ENCODE measurements around the gene PKNOX1. TPM values are rescaled to one million over a fixed set of nuclear protein-coding genes. Genes with fewer than 3 reads are reported as not detected.
"Not testable (repeated sequence)": the region's sequence is repeated elsewhere in the genome, so short reads cannot be mapped to it uniquely, and the experiment has no call there.

Gene PKNOX1
- total and polyA plus RNA-seq, 2 donors from 2014 or later: 7.9 to 25.2 TPM

- Histone ChIP-seq H3K27ac (ENCODE audit: low read depth in 2 of 2, low read length in 2 of 2) (no peak overlapping the region), H3K4me1 (ENCODE audit: control insufficient read depth in 2 of 3, insufficient read depth in 2 of 3, low read depth in 1 of 3, low read length in 3 of 3) (no peaks in the 10 kb centered on the region), H3K9me3 (ENCODE audit: control insufficient read depth in 2 of 3, insufficient read depth in 1 of 3, low read length in 3 of 3) (no peaks in the 10 kb centered on the region), H3K9ac (ENCODE audit: low read length in 3 of 3) (no peak overlapping the region), H3K4me3 (ENCODE audit: low read length in 3 of 3) (no peak overlapping the region), H3K27me3 (ENCODE audit: control insufficient read depth, insufficient read depth, low read length) (no peaks in the 10 kb centered on the region), H3K36me3 (ENCODE audit: control insufficient read depth in 2 of 3, insufficient read depth in 3 of 3, low read length in 3 of 3) (peaks cover 4 to 19% (median 10%) of the 10 kb centered on the region in 3 donors)
- no peak for DNase-seq
- TF ChIP-seq CTCF (IDR thresholded peaks at IDR 0.05; ENCODE audit: borderline replicate concordance, extremely low read depth, insufficient read depth): no peak
- intact Hi-C loops (cut with DNase I): no loop called here
- no peak for FAIRE-seq
Observed at GRCh38 chr21:43031121-43031619, 56.8 kb downstream of the PKNOX1 start.

- FAIRE-seq: no peak
Observed at GRCh38 chr21:43034101-43034500, 59.7 kb downstream of the PKNOX1 start.

GRCh38 chr21:43034826-43035225 lies 60.5 kb downstream of the PKNOX1 start:
- intact Hi-C loops (cut with DNase I): no loop called here
- H3K4me1 ChIP-seq (ENCODE audit: control insufficient read depth in 2 of 3, insufficient read depth in 2 of 3, low read depth in 1 of 3, low read length in 3 of 3): no peaks in the 10 kb centered on the region
- peaks cover 0 to 5% (median 4%) of the 10 kb centered on the region in 3 donors for H3K36me3 ChIP-seq (ENCODE audit: control insufficient read depth in 2 of 3, insufficient read depth in 3 of 3, low read length in 3 of 3)
- no peak overlapping the region for H3K9ac ChIP-seq (ENCODE audit: low read length in 3 of 3)
- TF ChIP-seq CTCF (IDR thresholded peaks at IDR 0.05; ENCODE audit: borderline replicate concordance, extremely low read depth, insufficient read depth): no peak
- H3K9me3 ChIP-seq (ENCODE audit: control insufficient read depth in 2 of 3, insufficient read depth in 1 of 3, low read length in 3 of 3): no peaks in the 10 kb centered on the region
- no peak for DNase-seq
- no peak for FAIRE-seq
- no peak overlapping the region for H3K27ac ChIP-seq (ENCODE audit: low read depth in 2 of 2, low read length in 2 of 2)
- H3K27me3 ChIP-seq (ENCODE audit: control insufficient read depth, insufficient read depth, low read length): no peaks in the 10 kb centered on the region
- H3K4me3 ChIP-seq (ENCODE audit: low read length in 3 of 3): no peak overlapping the region

More at GRCh38 chr21:43034101-43034500, 59.7 kb downstream of the PKNOX1 start:
- peaks cover under 1 to 8% (median 5%) of the 10 kb centered on the region in 3 donors for H3K36me3 ChIP-seq (ENCODE audit: control insufficient read depth in 2 of 3, insufficient read depth in 3 of 3, low read length in 3 of 3)
- H3K27ac ChIP-seq (ENCODE audit: low read depth in 2 of 2, low read length in 2 of 2): no peak overlapping the region
- H3K9ac ChIP-seq (ENCODE audit: low read length in 3 of 3): no peak overlapping the region
- no peaks in the 10 kb centered on the region for H3K4me1 ChIP-seq (ENCODE audit: control insufficient read depth in 2 of 3, insufficient read depth in 2 of 3, low read depth in 1 of 3, low read length in 3 of 3)
- no peak for DNase-seq
- no peaks in the 10 kb centered on the region for H3K9me3 ChIP-seq (ENCODE audit: control insufficient read depth in 2 of 3, insufficient read depth in 1 of 3, low read length in 3 of 3)
- TF ChIP-seq CTCF (IDR thresholded peaks at IDR 0.05; ENCODE audit: borderline replicate concordance, extremely low read depth, insufficient read depth): no peak
- H3K27me3 ChIP-seq (ENCODE audit: control insufficient read depth, insufficient read depth, low read length): no peaks in the 10 kb centered on the region
- intact Hi-C loops (cut with DNase I): no loop called here
- H3K4me3 ChIP-seq (ENCODE audit: low read length in 3 of 3): no peak overlapping the region

- FAIRE-seq; H3K27ac ChIP-seq (ENCODE audit: low read depth in 2 of 2, low read length in 2 of 2); H3K9me3 ChIP-seq (ENCODE audit: control insufficient read depth in 2 of 3, insufficient read depth in 1 of 3, low read length in 3 of 3); H3K27me3 ChIP-seq (ENCODE audit: control insufficient read depth, insufficient read depth, low read length); H3K4me3 ChIP-seq (ENCODE audit: low read length in 3 of 3); intact Hi-C loops (cut with DNase I); H3K36me3 ChIP-seq (ENCODE audit: control insufficient read depth in 2 of 3, insufficient read depth in 3 of 3, low read length in 3 of 3); H3K9ac ChIP-seq (ENCODE audit: low read length in 3 of 3); H3K4me1 ChIP-seq (ENCODE audit: control insufficient read depth in 2 of 3, insufficient read depth in 2 of 3, low read depth in 1 of 3, low read length in 3 of 3); DNase-seq: not testable (repeated sequence)
Observed at GRCh38 chr21:43036889-43037288, 62.5 kb downstream of the PKNOX1 start.

- H3K27me3 ChIP-seq (ENCODE audit: control insufficient read depth, insufficient read depth, low read length); H3K9me3 ChIP-seq (ENCODE audit: control insufficient read depth in 2 of 3, insufficient read depth in 1 of 3, low read length in 3 of 3); H3K36me3 ChIP-seq (ENCODE audit: control insufficient read depth in 2 of 3, insufficient read depth in 3 of 3, low read length in 3 of 3); H3K4me1 ChIP-seq (ENCODE audit: control insufficient read depth in 2 of 3, insufficient read depth in 2 of 3, low read depth in 1 of 3, low read length in 3 of 3); H3K4me3 ChIP-seq (ENCODE audit: low read length in 3 of 3); intact Hi-C loops (cut with DNase I); H3K9ac ChIP-seq (ENCODE audit: low read length in 3 of 3); DNase-seq; FAIRE-seq; H3K27ac ChIP-seq (ENCODE audit: low read depth in 2 of 2, low read length in 2 of 2): not testable (repeated sequence)
Observed at GRCh38 chr21:43037918-43038658, 63.7 kb downstream of the PKNOX1 start.

GRCh38 chr21:43038659-43039044 lies 64.3 kb downstream of the PKNOX1 start:
- H3K36me3 ChIP-seq (ENCODE audit: control insufficient read depth in 2 of 3, insufficient read depth in 3 of 3, low read length in 3 of 3); FAIRE-seq; H3K4me1 ChIP-seq (ENCODE audit: control insufficient read depth in 2 of 3, insufficient read depth in 2 of 3, low read depth in 1 of 3, low read length in 3 of 3); H3K9me3 ChIP-seq (ENCODE audit: control insufficient read depth in 2 of 3, insufficient read depth in 1 of 3, low read length in 3 of 3); DNase-seq; H3K27ac ChIP-seq (ENCODE audit: low read depth in 2 of 2, low read length in 2 of 2); H3K27me3 ChIP-seq (ENCODE audit: control insufficient read depth, insufficient read depth, low read length); H3K4me3 ChIP-seq (ENCODE audit: low read length in 3 of 3); intact Hi-C loops (cut with DNase I); H3K9ac ChIP-seq (ENCODE audit: low read length in 3 of 3): not testable (repeated sequence)

Data from kidney (tissue), 14 donors.